ENCODE measurements around the gene IER3.
A peak's percentile ranks its signal among the peaks of the same experiment; 100 is the strongest.

The IER3 gene

GRCh38 chr6:30749554-30750378, 5.4 kb upstream of the IER3 start:
- FAIRE-seq, result no peak
- peak; percentile 67 for DNase-seq (ENCODE audit: low spot score)

GRCh38 chr6:30748851-30749540, 4.6 kb upstream of the IER3 start:
- DNase-seq (ENCODE audit: low spot score) (peak; percentile 37), FAIRE-seq (no peak)

GRCh38 chr6:30747902-30748769, 3.8 kb upstream of the IER3 start:
- no peak for DNase-seq (ENCODE audit: low spot score)
- no peak for FAIRE-seq

GRCh38 chr6:30747300-30747687, 2.9 kb upstream of the IER3 start:
- no peak for DNase-seq (ENCODE audit: low spot score)
- FAIRE-seq, result no peak

GRCh38 chr6:30743099-30744053, 971 bp downstream of the IER3 start:
- DNase-seq (ENCODE audit: low spot score) (no peak), FAIRE-seq (no peak)

GRCh38 chr6:30742316-30743098, 1.8 kb downstream of the IER3 start, which contains the start of gene FLOT1:
TSS of gene FLOT1 (minus strand) at chr6:30742687. CDS start at chr6:30742189, 498 bp downstream.
- peak; percentile 26 for FAIRE-seq
- peak; percentile 94 for DNase-seq (ENCODE audit: low spot score)

GRCh38 chr6:30741789-30742315, 2.5 kb downstream of the IER3 start:
- FAIRE-seq, result no peak
- no peak for DNase-seq (ENCODE audit: low spot score)

GRCh38 chr6:30741063-30741779, 3.1 kb downstream of the IER3 start:
- FAIRE-seq (no peak), DNase-seq (ENCODE audit: low spot score) (no peak)

- no peak for DNase-seq (ENCODE audit: low spot score)
- no peak for FAIRE-seq
Measured at GRCh38 chr6:30740540-30740870, 3.8 kb downstream of the IER3 start.

- FAIRE-seq, result no peak
Measured at GRCh38 chr6:30738532-30738931, 5.8 kb downstream of the IER3 start.

GRCh38 chr6:30735668-30736314, 8.6 kb downstream of the IER3 start:
- FAIRE-seq, result no peak
- no peak for DNase-seq (ENCODE audit: low spot score)

More at GRCh38 chr6:30738532-30738931, 5.8 kb downstream of the IER3 start:
- DNase-seq (ENCODE audit: low spot score), result no peak

GRCh38 chr6:30732237-30732943, 12.0 kb downstream of the IER3 start:
- DNase-seq (ENCODE audit: low spot score), result no peak
- no peak for FAIRE-seq

- DNase-seq (ENCODE audit: low spot score) (no peak), FAIRE-seq (no peak)
Measured at GRCh38 chr6:30730601-30731435, 13.5 kb downstream of the IER3 start.

GRCh38 chr6:30727920-30728553, 16.3 kb downstream of the IER3 start:
- no peak for FAIRE-seq
- no peak for DNase-seq (ENCODE audit: low spot score)

- FAIRE-seq (no peak), DNase-seq (ENCODE audit: low spot score) (no peak)
Measured at GRCh38 chr6:30726506-30727413, 17.6 kb downstream of the IER3 start.

Data from RCC 7860 (cell line).